ENCODE results near the gene FGA. TPM values are rescaled to one million over a fixed set of nuclear protein-coding genes. Genes with fewer than 3 reads are reported as not detected.

FGA gene
- total and polyA plus RNA-seq, 9 donors = 0.25 to 8.4 (median 2.4) TPM; not detected in 4

Small RNAs within 50 kb of the gene (small RNA-seq; reads per million reads assigned to genes)
- not detected for gene RNU6-1285P

Other genes with a start within 250 kb of the FGA start
- 1 to 10 TPM; 1.1 to 8.7 (median 3.9) TPM for gene DCHS2, start 98.9 kb downstream of the FGA start, total RNA-seq
- gene DCHS2, start 98.9 kb downstream of the FGA start, polyA plus RNA-seq = under 1 TPM; 0.68 to 0.97 TPM
- 10 to 100 TPM; 26.5 to 90.9 (median 61.5) TPM for gene PLRG1, start 40.3 kb downstream of the FGA start, total RNA-seq
- gene PLRG1, start 40.3 kb downstream of the FGA start, polyA plus RNA-seq = 10 to 100 TPM; 35.6 to 71.1 TPM
- gene FGB, start 27.7 kb downstream of the FGA start, total RNA-seq = 1 to 10 TPM in 3 of 7 donors, under 1 TPM in 1, not detected in 3; 0.20 to 5.0 (median 1.7) TPM
- gene FGB, start 27.7 kb downstream of the FGA start, polyA plus RNA-seq = not detected
- 10 to 100 TPM in 2 of 7 donors, 1 to 10 TPM in 2, under 1 TPM in 2, not detected in 1; 0.24 to 23.1 (median 1.8) TPM for gene FGG, start 21.9 kb upstream of the FGA start, total RNA-seq
- 1 to 10 TPM in 1 of 2 donors, under 1 TPM in 1; 0.50 to 3.2 TPM for gene FGG, start 21.9 kb upstream of the FGA start, polyA plus RNA-seq
- under 1 TPM; 0.05 to 0.92 (median 0.40) TPM for gene LRAT, start 153.3 kb upstream of the FGA start, total RNA-seq
- gene LRAT, start 153.3 kb upstream of the FGA start, polyA plus RNA-seq = 1 to 10 TPM; 1.2 to 7.9 TPM
- under 1 TPM in 1 of 7 donors, not detected in 6; 0.15 TPM for gene RBM46, start 190.5 kb upstream of the FGA start, total RNA-seq
- gene RBM46, start 190.5 kb upstream of the FGA start, polyA plus RNA-seq = under 1 TPM; 0.08 to 0.15 TPM

Data from ovary (tissue), 9 donors.